Neural cell (in vitro differentiated cells): ENCODE data around the gene AOAH.

Experiments used
- CTCF ChIP-seq: fragments of 450-650 bp; IDR thresholded peaks from 2 replicates; pipeline ENCODE4 v1.5.1; 2014; ENCODE audit warnings: antibody characterized with exemption, mild to moderate bottlenecking, moderate library complexity; ENCODE audit not compliant: poor library complexity, severe bottlenecking
- EZH2 ChIP-seq: fragments of 200-600, 300-800 bp; shearing (Covaris generic), sonication (generic); IDR thresholded peaks from 2 replicates; pipeline ENCODE4 v1.6.1; 2014; ENCODE audit warnings: antibody characterized with exemption, low read length, borderline replicate concordance, mild to moderate bottlenecking; ENCODE audit not compliant: insufficient read depth, poor library complexity, severe bottlenecking
- MXI1 ChIP-seq: fragments of 450-650 bp; conservative IDR thresholded peaks from 2 replicates; pipeline ENCODE4 v1.6.1; 2014; ENCODE audit warnings: antibody characterized with exemption, mild to moderate bottlenecking; ENCODE audit not compliant: poor library complexity, severe bottlenecking
- POLR2AphosphoS5 ChIP-seq: IDR thresholded peaks from 2 replicates; pipeline ENCODE4 v1.6.1; 2012
- SMC3 ChIP-seq: fragments of 450-650 bp; conservative IDR thresholded peaks from 2 replicates; pipeline ENCODE4 v1.6.1; 2014; ENCODE audit warnings: antibody characterized with exemption, mild to moderate bottlenecking, moderate library complexity; ENCODE audit not compliant: poor library complexity
- TAF1 ChIP-seq: IDR thresholded peaks from 2 replicates; pipeline ENCODE4 v1.6.1; 2012; ENCODE audit warnings: low read depth

GRCh38 chr7:36758879-36759278, 34.6 kb upstream of the AOAH start:
- TF ChIP-seq CTCF, result no peak
- TF ChIP-seq POLR2AphosphoS5, result no peak
- no peak for TF ChIP-seq TAF1
- no peak for TF ChIP-seq EZH2
- TF ChIP-seq SMC3, result no peak
- TF ChIP-seq MXI1, result no peak
